GM21717 (cell line): ENCODE measurements around the gene FASTK.

Experiments used
- ATAC-seq: cut with Tn5 transposase; IDR thresholded peaks from one replicate; pipeline ENCODE4 v1.9.1; 2021; ENCODE audit warnings: mild to moderate bottlenecking, moderate library complexity; ENCODE audit not compliant: unreplicated experiment

The FASTK gene

GRCh38 chr7:151068069-151068773, 12.4 kb downstream of the FASTK start:
- no peak for ATAC-seq

GRCh38 chr7:151066273-151066974, 14.2 kb downstream of the FASTK start:
- no peak for ATAC-seq

GRCh38 chr7:151065516-151065915, 15.1 kb downstream of the FASTK start:
- no peak for ATAC-seq

GRCh38 chr7:151064993-151065392, 15.6 kb downstream of the FASTK start:
- no peak for ATAC-seq

GRCh38 chr7:151064454-151064853, 16.2 kb downstream of the FASTK start:
- no peak for ATAC-seq

- no peak for ATAC-seq
Measured at GRCh38 chr7:151063212-151063561, 17.4 kb downstream of the FASTK start.

- ATAC-seq = no peak
Measured at GRCh38 chr7:151062399-151063211, 18.0 kb downstream of the FASTK start.

- ATAC-seq = no peak
Measured at GRCh38 chr7:151062111-151062398, 18.6 kb downstream of the FASTK start.

GRCh38 chr7:151061213-151062110, 19.1 kb downstream of the FASTK start:
- ATAC-seq = no peak

- no peak for ATAC-seq
Measured at GRCh38 chr7:151060416-151061212, 20.0 kb downstream of the FASTK start.

- no peak for ATAC-seq
Measured at GRCh38 chr7:151060113-151060415, 20.5 kb downstream of the FASTK start.

- ATAC-seq = peak; percentile 30
Measured at GRCh38 chr7:151059367-151060112, 21.1 kb downstream of the FASTK start, which contains the start of gene SLC4A2. SLC4A2 (plus strand) TSS chr7:151059589; CDS start chr7:151061988, 2,399 bp downstream.

- ATAC-seq = no peak
Measured at GRCh38 chr7:151058781-151059366, 21.7 kb downstream of the FASTK start.

- peak; percentile 87 for ATAC-seq
Measured at GRCh38 chr7:151057989-151058780, 22.4 kb downstream of the FASTK start.

- peak; percentile 13 for ATAC-seq
Measured at GRCh38 chr7:151057506-151057988, 23.1 kb downstream of the FASTK start, which contains the start of gene CDK5. CDK5 (minus strand) TSS chr7:151057897; CDS start chr7:151057848, 49 bp downstream.

GRCh38 chr7:151056666-151057505, 23.7 kb downstream of the FASTK start:
- no peak for ATAC-seq

- no peak for ATAC-seq
Measured at GRCh38 chr7:151056283-151056665, 24.3 kb downstream of the FASTK start.
